ENCODE data around the gene C2CD4C.
"Not testable (repeated sequence)": the region's sequence is repeated elsewhere in the genome, so short reads cannot be mapped to it uniquely, and the experiment has no call there.

C2CD4C gene

DNA sequence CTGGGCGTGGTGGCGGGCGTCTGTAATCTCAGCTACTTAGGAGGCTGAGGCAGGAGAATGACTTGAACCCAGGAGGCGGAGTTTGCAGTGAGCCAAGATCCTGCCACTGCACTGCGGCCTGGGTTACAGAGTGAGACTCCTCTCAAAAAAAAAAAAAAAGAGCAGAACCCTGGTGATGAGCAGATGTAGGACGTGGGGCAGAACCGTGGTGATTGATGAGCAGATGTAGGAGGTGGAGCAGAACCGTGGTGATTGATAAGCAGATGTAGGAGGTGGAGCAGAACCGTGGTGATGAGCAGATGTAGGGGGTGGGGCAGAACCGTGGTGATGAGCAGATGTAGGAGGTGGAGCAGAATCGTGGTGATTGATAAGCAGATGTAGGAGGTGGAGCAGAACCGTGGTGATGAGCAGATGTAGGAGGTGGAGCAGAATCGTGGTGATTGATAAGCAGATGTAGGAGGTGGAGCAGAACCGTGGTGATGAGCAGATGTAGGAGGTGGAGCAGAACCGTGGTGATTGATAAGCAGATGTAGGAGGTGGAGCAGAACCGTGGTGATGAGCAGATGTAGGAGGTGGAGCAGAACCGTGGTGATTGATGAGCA lies 28.2 kb downstream of the C2CD4C start:
- not testable (repeated sequence) for DNase-seq (ENCODE audit: low spot score)

DNA sequence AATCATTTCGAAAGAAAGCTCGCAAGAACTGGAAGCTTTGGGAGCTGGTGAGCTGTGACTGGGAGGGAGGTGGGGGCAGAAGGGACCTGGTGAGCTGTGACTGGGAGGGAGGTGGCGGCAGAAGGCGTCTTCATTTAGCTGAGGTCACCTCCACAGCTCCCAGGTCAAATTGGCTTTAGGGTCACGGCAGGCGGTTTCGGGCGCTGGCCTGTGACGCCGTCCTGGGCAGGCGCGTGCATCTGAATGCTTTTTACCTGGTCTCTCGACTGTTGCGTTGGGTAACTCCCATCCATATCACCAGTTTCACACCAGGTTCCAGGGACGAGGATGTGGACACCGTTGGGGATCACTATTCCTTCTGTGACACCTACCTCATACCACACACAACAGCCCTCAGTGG lies 29.2 kb downstream of the C2CD4C start:
- DNase-seq (ENCODE audit: low spot score): no peak

DNA sequence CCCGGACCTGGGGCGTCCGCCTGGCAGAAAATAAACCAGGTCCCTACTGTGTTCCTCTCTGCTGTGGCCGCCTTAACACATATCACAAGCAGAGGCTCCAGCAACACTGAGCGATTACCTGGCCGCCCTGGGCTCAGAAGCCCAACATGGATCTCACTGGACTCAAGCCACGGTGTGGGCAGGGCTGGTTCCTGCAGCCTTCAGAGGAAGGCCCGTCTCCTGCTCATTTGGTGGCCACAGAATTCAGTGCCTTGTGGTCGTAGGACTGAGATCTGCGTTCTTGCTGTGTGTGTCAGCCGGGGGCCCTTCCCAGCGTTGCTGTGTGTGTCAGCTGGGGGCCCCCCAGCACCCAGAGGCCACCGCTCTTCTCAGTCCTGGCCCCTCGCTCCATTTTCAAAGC lies 30.2 kb downstream of the C2CD4C start:
- DNase-seq (ENCODE audit: low spot score): no peak

DNA sequence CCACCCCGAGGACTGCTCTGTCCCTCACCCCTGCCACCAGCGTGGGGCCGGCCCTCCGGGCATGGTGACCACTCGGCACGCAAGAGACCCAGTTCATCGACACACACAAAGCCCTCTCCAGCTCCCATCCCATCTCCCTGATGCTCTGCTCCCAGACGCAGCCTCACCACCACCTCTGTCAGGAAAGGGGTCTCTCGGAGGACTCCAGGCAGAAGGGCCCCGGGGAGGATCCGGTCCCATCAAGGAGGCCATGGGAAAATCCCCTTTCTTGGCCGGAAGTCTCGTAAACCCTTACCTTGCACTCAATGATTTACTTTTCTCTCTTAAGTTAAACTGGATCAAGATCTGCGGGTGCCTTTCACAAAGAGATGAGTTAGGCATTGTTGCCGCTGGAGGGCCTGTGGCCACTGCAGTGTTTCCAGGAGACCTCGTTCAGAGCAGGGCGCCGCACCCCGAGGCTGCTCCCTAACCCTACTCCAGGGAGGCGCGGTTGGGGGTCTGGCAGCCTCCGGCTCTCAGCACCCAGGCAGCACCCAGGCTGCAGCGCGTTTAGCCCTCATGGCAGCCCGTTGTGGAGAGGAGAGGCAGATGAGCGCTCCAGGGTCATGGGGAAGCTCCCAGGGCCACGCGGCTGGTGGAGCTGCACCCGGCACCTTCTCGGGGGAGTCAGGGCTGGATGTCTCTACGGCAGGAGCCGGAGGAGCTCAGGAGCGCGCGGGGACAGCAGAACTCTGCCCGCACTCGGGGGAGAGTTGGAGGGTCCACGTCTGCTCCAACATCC lies 31.0 kb downstream of the C2CD4C start:
- no peak for DNase-seq (ENCODE audit: low spot score)

DNA sequence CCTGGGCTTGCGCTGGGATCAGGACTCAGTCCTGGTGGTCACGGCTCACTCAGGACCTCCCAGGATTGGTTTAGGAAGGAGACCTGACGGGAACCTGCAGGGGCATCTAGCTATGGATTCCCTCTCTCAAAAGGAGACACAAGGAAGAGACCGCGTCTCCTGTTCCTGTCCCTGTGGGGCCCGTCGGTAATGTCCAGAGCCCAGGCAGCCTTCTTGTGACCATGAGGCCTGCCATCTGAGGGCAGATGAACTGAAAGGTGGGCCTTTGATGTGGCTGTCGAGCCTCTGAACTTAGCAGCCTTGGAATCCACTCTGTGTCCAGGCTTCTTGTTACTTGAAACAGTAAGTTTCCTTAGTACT lies 32.9 kb downstream of the C2CD4C start:
- no peak for DNase-seq (ENCODE audit: low spot score)

DNA sequence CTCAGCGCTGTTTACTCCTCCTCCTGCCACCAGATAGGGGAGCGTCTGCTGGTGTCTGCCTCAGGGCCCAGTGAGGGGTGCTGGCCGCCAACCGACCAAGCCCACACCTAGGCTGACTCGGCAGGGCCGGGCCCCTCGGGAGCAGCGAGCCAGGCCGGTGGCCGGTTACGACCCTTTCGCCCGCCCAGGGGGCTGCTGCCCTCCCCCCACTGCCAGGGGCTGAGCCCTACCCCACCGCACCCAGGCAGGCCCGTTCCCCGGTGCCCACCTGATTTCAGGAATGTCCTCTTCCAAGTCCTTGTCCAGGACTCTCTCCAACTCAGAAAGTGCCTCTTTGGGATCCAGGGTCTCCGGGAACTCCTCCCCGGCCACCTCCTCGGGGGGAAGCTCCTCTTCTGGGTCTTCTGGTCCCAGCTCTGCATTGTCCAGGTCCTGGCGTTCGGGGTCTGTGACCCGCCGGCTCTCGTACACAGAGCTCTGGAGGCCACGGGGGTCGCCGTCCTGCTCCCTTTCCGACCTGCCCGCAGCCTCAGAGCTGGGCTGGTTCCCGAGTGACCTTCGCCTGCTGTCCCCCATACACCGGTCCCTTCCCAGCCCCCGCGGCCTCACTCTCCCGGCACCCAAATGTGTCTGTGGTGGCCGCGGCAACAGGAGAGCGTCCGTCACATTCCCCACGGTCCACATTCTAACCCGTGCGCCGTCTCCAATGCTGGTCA lies 33.4 kb downstream of the C2CD4C start:
- no peak for DNase-seq (ENCODE audit: low spot score)

DNA sequence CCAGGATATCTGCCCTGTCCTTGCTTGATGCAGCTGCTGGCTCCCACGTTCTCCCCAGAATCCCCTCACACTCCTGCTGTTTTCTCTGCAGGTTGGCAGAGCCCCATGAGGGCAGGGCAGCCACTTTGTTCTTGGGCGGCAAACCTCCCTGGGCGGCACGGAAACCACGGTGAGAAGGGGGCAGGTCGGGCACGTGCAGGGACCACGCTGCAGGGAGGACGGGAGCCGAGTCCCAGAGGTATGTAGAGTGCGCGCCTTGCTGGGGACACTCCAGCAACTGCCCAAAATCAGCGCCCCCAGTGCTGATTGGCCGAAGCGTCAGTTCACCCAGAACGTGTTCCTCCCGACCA lies 34.1 kb downstream of the C2CD4C start:
- DNase-seq (ENCODE audit: low spot score): no peak

DNA sequence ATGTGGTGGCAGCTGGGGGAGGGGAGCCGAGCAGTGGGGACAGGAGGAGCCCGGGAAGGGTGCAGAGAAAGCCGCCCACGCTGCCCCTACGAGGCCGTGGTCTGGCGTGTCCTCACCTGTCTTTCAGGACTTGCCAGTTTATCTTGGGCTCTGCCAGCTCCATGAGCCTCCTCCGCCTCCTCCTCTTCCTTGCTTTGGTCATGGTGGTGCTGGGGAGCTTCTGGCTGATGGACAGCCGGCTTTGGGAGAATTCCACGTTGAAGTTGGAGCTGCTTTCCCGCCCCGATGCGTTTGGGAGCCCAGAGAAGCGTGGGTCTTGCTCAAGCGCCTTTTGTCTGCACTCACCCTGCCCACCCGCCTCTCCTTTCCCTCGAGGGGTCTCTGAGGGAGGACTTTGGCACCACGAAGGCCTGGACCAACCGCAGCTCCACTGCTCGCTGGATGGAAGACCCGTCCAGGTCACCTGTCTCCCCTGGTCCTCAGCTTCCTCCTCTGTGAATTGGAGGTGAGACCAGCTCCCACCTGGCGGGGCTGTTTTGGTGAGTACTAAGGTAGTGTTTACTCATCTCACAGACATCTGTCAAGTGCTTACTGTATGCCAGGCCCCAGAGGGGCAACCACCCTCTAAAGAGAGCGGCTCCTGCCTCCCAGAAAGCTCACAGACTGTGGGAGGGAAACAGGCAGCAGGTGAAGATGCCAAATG lies 34.6 kb downstream of the C2CD4C start:
- DNase-seq (ENCODE audit: low spot score): no peak

DNA sequence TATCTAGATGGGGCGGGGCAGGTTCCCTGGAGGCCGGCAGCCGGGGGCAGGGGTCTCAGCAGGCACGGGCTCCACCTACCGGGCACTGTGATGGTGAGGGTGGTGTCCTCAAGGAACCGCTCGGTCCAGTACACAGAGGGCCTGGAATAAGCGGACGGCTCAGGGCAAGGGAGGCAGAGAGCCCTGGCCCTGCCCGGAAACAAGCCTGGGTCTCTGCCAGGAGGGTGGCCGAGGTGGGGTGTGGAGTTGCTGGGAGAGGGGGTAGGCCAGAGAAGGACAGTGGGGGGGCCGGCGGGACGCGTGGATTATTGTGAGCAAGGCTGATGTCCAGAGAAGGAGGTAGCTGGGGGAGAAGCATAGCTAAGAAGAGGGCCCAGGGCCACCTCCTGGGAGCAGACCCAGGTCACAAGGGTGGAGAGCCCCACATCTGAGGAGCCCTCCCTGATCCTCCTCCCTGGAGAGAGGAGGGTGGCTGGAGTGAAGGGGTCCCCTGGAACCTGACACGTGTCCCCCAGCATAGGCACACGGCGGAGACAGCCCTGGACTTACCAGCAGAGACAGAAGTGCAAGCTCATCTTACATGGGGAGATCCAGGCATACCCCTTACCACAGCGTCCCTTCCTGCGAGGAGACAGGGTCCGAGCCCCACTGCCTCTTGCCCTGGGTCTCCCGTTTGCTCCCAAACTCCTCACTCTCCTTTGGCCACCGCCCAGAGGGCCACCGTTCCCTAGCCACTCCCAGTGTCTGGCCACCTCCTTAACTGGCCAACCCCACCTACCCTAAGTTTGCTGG lies 35.4 kb downstream of the C2CD4C start:
- DNase-seq (ENCODE audit: low spot score): no peak

DNA sequence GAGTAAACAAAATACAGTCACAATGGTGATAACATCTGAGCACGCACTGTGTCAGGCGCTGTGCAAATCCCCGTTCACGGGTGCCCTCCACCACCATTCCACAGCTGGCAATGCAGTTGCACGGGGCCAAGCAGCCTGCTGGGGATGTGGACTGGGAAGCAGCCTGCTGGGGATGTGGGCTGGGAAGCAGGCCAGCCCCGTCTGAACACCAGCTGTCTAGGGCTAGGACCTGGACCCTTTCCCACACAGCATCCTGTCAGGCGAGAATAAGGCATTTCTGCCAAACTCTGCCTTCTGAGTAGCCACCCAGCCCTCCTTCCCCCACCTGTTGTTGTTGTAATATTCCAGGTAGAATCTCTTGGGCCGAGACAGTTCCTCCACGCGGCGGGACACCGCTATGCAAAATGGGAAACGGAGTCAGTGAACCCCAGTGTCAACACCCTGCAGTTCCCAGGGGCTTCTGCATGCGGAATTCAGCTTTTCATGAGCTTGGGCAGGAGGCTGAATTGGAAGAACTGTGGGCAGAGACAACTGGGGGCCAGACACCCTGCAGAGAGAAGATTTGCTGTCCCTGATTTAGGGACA lies 36.5 kb downstream of the C2CD4C start:
- DNase-seq (ENCODE audit: low spot score): no peak

DNA sequence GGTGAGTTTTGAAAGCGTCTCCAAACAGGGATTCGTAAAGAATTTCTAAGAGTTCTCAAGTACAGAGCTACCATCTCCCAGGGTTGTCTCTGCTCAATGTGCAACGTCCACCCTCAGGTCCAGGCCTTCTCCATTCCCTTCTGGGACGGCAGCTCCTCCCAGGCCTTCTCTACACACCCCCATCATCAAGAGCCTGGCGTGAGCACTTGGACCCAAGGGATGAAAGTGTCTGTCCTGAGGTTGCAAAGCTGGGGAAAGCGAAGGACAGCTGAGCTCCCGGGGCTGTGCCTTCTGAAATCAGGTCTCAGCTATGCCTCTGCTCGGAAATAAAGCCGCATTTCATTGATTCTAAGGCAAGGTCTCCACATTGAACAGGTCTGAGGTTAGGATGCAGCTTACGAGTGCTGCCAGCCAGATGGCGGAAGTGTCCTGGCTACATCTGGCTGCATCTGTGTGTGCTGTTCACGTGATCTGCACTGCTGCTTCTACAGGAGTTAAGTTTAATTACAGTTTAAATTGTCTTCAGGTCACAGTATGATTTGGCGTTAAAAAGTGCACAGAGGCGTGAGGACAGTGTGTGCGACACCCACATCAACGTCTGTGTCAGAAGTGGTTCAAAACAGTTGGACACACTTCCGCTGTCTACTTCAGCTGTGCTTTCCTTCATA lies 37.3 kb downstream of the C2CD4C start:
- DNase-seq (ENCODE audit: low spot score): no peak

DNA sequence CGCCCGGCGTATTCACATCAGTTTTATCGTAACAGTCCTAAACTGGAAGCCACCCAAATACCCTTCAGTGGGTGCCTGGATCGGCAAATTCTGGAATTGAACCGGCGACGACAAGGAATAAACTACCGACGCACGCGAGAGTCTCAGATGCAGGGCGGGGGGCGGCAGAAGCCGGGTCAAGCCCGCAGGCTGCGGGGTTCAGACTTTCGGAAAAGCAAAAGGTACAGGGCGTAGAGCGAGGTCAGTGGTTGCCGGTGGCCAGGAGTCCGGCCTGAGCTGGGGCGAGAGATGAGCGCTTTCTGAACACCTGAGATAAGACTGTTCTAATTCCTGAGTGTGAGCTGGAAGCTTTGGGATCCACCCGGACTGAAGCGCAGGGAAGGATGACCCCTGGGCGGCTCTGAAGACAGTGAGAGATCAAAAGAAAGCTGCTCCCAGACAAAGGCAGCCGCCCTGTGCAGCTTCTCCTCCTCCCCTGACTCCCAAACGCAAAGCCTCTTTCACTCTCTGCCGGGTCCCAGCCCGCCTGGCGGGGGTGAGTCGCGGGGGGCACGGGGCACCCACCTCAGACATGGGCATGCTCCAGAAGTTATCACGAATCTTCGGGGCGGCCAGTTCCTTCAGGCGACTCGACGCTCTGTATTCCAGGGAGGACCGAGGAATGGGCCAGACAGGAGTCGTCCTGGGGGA lies 38.2 kb downstream of the C2CD4C start:
- DNase-seq (ENCODE audit: low spot score): no peak

DNA sequence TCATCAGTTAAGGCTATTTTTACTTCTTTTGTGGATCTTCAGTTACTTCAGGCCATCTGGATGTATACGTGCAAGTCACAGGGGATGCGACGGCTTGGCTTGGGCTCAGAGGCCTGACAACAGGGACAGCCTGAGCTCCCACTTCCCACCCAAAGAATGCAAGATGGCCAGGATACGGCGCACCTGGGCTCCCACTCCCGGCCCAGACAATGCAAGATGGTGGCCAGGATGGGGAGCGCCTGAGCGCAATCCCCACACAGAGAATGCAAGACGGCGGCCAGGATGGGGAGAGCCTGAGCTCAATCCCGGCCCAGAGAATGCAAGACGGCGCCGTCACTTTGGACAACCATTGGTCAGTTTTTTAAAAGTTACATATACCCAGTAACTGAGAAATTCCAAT lies 39.1 kb downstream of the C2CD4C start:
- DNase-seq (ENCODE audit: low spot score): no peak

DNA sequence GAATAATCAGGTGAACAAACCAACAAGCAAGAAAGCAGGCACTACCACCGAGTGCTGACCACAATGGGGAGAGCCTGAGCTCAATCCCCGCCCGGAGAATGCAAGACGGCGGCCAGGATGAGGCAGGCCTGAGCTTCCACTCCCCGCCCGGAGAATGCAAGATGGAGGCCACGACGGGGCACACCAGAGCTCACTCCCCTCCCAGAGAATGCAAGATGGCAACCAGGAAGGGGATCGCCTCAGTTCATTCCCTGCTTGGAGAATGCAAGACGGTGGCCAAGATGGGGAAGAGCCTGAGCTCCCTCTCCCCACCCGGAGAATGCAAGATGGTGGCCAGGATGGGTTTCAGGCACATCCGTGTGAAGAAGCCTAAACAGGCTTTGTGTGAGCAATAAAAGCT lies 39.7 kb downstream of the C2CD4C start:
- no peak for DNase-seq (ENCODE audit: low spot score)

DNA sequence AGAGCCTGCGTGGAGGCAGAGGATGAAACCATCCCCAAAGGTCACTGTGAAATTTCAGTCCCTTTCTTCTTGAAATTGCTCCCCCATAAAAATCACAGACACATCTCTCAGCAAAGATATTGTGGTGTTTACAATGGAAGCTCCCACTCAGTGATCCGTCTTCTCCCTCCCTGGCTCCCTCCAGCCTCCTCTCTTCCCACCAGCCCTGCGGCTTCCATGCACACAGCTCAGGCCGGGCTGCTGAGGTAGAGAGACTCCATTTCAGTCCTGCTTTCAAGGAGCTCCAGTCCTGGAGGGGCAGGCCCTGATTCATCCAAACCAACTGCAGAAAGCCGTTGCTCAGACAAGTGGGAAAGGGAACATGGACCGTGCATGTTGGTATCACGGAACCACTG lies 40.3 kb downstream of the C2CD4C start:
- DNase-seq (ENCODE audit: low spot score): no peak

DNA sequence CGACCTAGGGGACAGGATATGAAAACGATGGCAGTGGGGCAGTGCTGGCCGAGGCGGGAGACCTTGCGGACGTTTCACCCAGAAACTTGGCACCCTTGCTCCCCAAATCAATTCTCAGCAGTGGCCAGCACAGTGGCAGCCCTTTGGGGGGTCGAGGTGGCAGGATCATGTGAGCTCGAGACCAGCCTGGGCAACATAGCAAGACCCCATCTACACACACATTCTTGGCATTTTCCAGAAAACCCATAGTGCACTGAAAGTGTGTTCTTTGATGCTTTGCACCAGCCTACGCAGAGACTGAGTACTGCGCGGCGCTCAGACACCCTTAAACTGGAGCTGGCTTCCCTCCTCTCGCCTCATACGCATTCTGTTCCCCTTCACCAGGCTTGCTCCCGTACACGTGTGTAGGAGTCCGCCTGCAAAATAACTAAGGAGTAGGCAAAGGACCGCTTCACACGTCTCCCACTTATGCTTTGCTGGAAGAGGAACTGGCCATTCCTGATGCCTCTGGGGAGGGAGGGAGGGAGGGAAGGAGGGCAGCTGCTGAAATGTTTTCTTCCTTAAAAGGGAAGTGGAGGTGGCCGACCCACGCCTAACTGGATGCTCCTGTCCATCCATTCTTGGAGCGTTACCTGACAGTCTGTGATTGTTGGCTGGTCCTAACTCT lies 40.9 kb downstream of the C2CD4C start:
- DNase-seq (ENCODE audit: low spot score): no peak

DNA sequence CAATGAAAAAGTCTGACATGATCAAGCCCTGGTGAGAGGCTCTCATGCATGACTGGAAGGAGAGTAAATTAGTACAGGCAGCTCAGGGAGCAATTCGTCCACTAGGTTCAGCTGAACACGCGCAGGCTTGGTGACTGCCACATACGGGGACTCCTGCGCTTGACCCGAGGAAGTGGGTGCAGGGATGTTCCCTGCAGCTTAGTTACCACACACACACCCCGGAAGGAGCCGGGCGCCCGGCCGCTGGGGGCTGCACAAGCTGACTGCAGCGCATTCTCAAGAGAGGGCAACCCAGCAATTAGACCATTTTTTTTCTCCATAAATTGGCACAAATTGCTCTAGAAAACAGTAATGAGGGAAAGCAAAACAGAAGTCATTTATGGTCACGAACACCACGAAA lies 41.4 kb downstream of the C2CD4C start:
- no peak for DNase-seq (ENCODE audit: low spot score)

DNA sequence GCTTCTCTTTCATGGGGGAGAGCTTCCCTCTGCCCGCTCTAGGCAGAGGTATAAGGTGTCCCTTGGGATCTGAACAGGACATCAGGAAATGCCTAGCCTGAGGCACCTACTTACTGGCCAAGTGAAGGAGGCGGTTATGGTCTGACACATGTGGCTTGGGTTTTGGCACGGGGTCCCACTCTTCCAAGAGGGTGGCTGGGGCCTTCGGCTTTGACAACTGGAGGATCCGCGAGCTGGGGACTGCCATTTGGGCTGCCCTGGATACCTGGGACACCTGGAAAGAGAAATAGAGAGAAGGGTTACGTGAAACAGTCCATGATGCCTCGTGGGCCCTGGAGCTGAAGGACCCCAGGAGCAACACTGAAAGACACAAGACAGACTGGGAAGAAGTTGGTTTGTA lies 42.0 kb downstream of the C2CD4C start:
- no peak for DNase-seq (ENCODE audit: low spot score)

DNA sequence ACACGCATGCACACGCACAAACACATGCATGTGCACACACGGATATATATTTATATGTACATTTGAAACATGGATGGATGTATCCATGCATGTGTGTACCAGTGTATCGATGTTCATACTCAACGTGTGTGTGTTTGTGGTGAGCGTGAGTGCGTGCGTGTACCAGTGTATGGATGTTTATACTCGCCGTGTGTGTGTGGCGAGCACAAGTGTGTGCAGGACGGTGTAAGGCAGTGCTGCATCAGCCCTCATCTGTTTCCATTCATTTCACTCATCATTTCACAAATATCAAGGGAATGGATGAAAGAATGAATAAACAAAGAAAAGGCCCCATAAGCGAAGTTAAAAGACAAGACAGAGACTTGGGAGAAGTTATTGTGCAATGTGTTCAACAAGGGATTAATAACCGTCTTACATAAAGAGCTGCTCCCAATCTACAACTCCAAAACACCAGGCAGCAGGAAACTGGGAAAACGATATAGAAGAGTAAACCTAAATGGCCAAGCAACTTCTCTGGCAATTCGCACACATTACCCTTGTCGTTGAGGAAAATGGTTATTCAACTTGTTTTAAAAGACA lies 42.7 kb downstream of the C2CD4C start:
- DNase-seq (ENCODE audit: low spot score): no peak

Data from RKO (cell line).